ENCODE measurements around the gene GNAS-AS1.
A peak's percentile ranks its signal among the peaks of the same experiment; 100 is the strongest.
"Not testable (repeated sequence)": the region's sequence is repeated elsewhere in the genome, so short reads cannot be mapped to it uniquely, and the experiment has no call there.

The GNAS-AS1 gene

GRCh38 chr20:58833921-58834320 is 16.8 kb downstream of the GNAS-AS1 start:
- no peak for DNase-seq

GRCh38 chr20:58832457-58832856 is 18.2 kb downstream of the GNAS-AS1 start:
- peak; percentile 56 for DNase-seq

GRCh38 chr20:58829531-58829941 is 21.2 kb downstream of the GNAS-AS1 start:
- DNase-seq, result no peak

GRCh38 chr20:58828804-58829203 is 21.9 kb downstream of the GNAS-AS1 start:
- not testable (repeated sequence) for DNase-seq

GRCh38 chr20:58828136-58828535 is 22.6 kb downstream of the GNAS-AS1 start:
- DNase-seq, result no peak

- no peak for DNase-seq
These were observed 24.4 kb downstream of the GNAS-AS1 start for GRCh38 chr20:58826271-58826670.

- DNase-seq, result no peak
These were observed 25.3 kb downstream of the GNAS-AS1 start for GRCh38 chr20:58825450-58825849.

GRCh38 chr20:58824843-58825242 is 25.9 kb downstream of the GNAS-AS1 start:
- no peak for DNase-seq

GRCh38 chr20:58822748-58823730 is 27.7 kb downstream of the GNAS-AS1 start:
- DNase-seq, result no peak

GRCh38 chr20:58822149-58822548 is 28.6 kb downstream of the GNAS-AS1 start:
- no peak for DNase-seq

GRCh38 chr20:58820515-58820914 is 30.2 kb downstream of the GNAS-AS1 start:
- not testable (repeated sequence) for DNase-seq

GRCh38 chr20:58819921-58820320 is 30.8 kb downstream of the GNAS-AS1 start:
- DNase-seq, result no peak

GRCh38 chr20:58818586-58819285 is 32.0 kb downstream of the GNAS-AS1 start:
- DNase-seq, result no peak

GRCh38 chr20:58817748-58818147 is 33.0 kb downstream of the GNAS-AS1 start:
- DNase-seq, result no peak

- no peak for DNase-seq
These were observed 33.6 kb downstream of the GNAS-AS1 start for GRCh38 chr20:58816957-58817651.

- DNase-seq, result no peak
These were observed 34.7 kb downstream of the GNAS-AS1 start for GRCh38 chr20:58816051-58816450.

GRCh38 chr20:58815448-58815847 is 35.3 kb downstream of the GNAS-AS1 start:
- no peak for DNase-seq

- no peak for DNase-seq
These were observed 37.3 kb downstream of the GNAS-AS1 start for GRCh38 chr20:58813369-58813768.

- no peak for DNase-seq
These were observed 39.4 kb downstream of the GNAS-AS1 start for GRCh38 chr20:58811334-58811733.

GRCh38 chr20:58810879-58811250 is 39.8 kb downstream of the GNAS-AS1 start:
- no peak for DNase-seq

GRCh38 chr20:58810116-58810878 is 40.4 kb downstream of the GNAS-AS1 start:
- DNase-seq, result no peak

GRCh38 chr20:58808271-58809046 is 42.2 kb downstream of the GNAS-AS1 start:
- DNase-seq, result no peak
